ENCODE data around the gene ALPP. TPM values are rescaled to one million over a fixed set of nuclear protein-coding genes. Genes with fewer than 3 reads are reported as not detected.
"Not testable (repeated sequence)": the region's sequence is repeated elsewhere in the genome, so short reads cannot be mapped to it uniquely, and the experiment has no call there.

The ALPP gene
- total RNA-seq, 2 donors from 2014 or later = not detected

GRCh38 chr2:232363064-232363783, 15.3 kb upstream of the ALPP start:
- DNase-seq; H3K36me3 Mint-ChIP-seq (ENCODE audit: insufficient read depth in 2 of 2); H3K27me3 Mint-ChIP-seq (ENCODE audit: low read depth); H3K27ac Mint-ChIP-seq; H3K9me3 Mint-ChIP-seq; ATAC-seq (replicated peaks in 1 of 2): not testable (repeated sequence)
- H3K4me3 Mint-ChIP-seq = peak overlapping the region; percentile 88 to 94
- H3K4me1 Mint-ChIP-seq (ENCODE audit: low read depth) = peaks cover 21% of the 10 kb centered on the region

GRCh38 chr2:232363784-232364615, 14.6 kb upstream of the ALPP start:
- peak; percentile 64 to 67 for ATAC-seq (replicated peaks in 1 of 2)
- Mint-ChIP-seq H3K4me3 (peak overlapping the region; percentile 88 to 94), H3K36me3 (ENCODE audit: insufficient read depth in 2 of 2) (no peaks in the 10 kb centered on the region)

GRCh38 chr2:232364806-232365594, 13.6 kb upstream of the ALPP start:
- H3K9me3 Mint-ChIP-seq; H3K27me3 Mint-ChIP-seq (ENCODE audit: low read depth); DNase-seq; H3K4me3 Mint-ChIP-seq; ATAC-seq (replicated peaks in 1 of 2); H3K36me3 Mint-ChIP-seq (ENCODE audit: insufficient read depth in 2 of 2): not testable (repeated sequence)
- Mint-ChIP-seq H3K4me1 (ENCODE audit: low read depth) (peaks cover 21% of the 10 kb centered on the region), H3K27ac (peak overlapping the region; percentile 24)

More at GRCh38 chr2:232363784-232364615, 14.6 kb upstream of the ALPP start:
- no peaks in the 10 kb centered on the region for H3K9me3 Mint-ChIP-seq
- peak overlapping the region; percentile 77 for H3K27ac Mint-ChIP-seq
- peaks cover 21% of the 10 kb centered on the region for H3K4me1 Mint-ChIP-seq (ENCODE audit: low read depth)
- peak; percentile 29 to 33 for DNase-seq
- H3K27me3 Mint-ChIP-seq (ENCODE audit: low read depth) = no peaks in the 10 kb centered on the region

GRCh38 chr2:232365621-232366321, 12.8 kb upstream of the ALPP start:
- Mint-ChIP-seq H3K4me3 (no peak overlapping the region), H3K9me3 (no peaks in the 10 kb centered on the region), H3K36me3 (ENCODE audit: insufficient read depth in 2 of 2) (no peaks in the 10 kb centered on the region), H3K27me3 (ENCODE audit: low read depth) (no peaks in the 10 kb centered on the region), H3K27ac (no peak overlapping the region), H3K4me1 (ENCODE audit: low read depth) (peaks cover 21% of the 10 kb centered on the region)
- peak; percentile 73 to 74 for ATAC-seq (replicated peaks in 1 of 2)
- DNase-seq = peak in 1 of 2 donors; percentile 21

GRCh38 chr2:232366461-232366860, 12.1 kb upstream of the ALPP start:
- not testable (repeated sequence) for H3K36me3 Mint-ChIP-seq (ENCODE audit: insufficient read depth in 2 of 2); H3K4me3 Mint-ChIP-seq; H3K27me3 Mint-ChIP-seq (ENCODE audit: low read depth); DNase-seq; H3K9me3 Mint-ChIP-seq; H3K27ac Mint-ChIP-seq; ATAC-seq (replicated peaks in 1 of 2)
- H3K4me1 Mint-ChIP-seq (ENCODE audit: low read depth) = peaks cover 21% of the 10 kb centered on the region

GRCh38 chr2:232367016-232367415, 11.5 kb upstream of the ALPP start:
- Mint-ChIP-seq H3K9me3 (no peaks in the 10 kb centered on the region), H3K36me3 (ENCODE audit: insufficient read depth in 2 of 2) (no peaks in the 10 kb centered on the region), H3K4me1 (ENCODE audit: low read depth) (peaks cover 21% of the 10 kb centered on the region), H3K4me3 (no peak overlapping the region), H3K27me3 (ENCODE audit: low read depth) (no peaks in the 10 kb centered on the region), H3K27ac (no peak overlapping the region)
- ATAC-seq (replicated peaks in 1 of 2) (no peak), DNase-seq (no peak)

GRCh38 chr2:232367591-232368233, 10.8 kb upstream of the ALPP start:
- Mint-ChIP-seq H3K27ac (no peak overlapping the region), H3K9me3 (no peaks in the 10 kb centered on the region), H3K4me1 (ENCODE audit: low read depth) (peaks cover 14% of the 10 kb centered on the region), H3K27me3 (ENCODE audit: low read depth) (no peaks in the 10 kb centered on the region), H3K36me3 (ENCODE audit: insufficient read depth in 2 of 2) (no peaks in the 10 kb centered on the region), H3K4me3 (no peak overlapping the region)
- ATAC-seq (replicated peaks in 1 of 2) = no peak
- DNase-seq = no peak

- Mint-ChIP-seq H3K4me1 (ENCODE audit: low read depth) (peaks cover 12% of the 10 kb centered on the region), H3K27me3 (ENCODE audit: low read depth) (no peaks in the 10 kb centered on the region), H3K9me3 (no peaks in the 10 kb centered on the region), H3K4me3 (no peak overlapping the region), H3K27ac (no peak overlapping the region), H3K36me3 (ENCODE audit: insufficient read depth in 2 of 2) (no peaks in the 10 kb centered on the region)
- ATAC-seq (replicated peaks in 1 of 2) = no peak
- DNase-seq = no peak
Observed at GRCh38 chr2:232368311-232368731, 10.2 kb upstream of the ALPP start.

- H3K9me3 Mint-ChIP-seq = no peaks in the 10 kb centered on the region
- H3K27ac Mint-ChIP-seq = no peak overlapping the region
- H3K4me1 Mint-ChIP-seq (ENCODE audit: low read depth) = peaks cover 1% of the 10 kb centered on the region
- no peak overlapping the region for H3K4me3 Mint-ChIP-seq
- H3K36me3 Mint-ChIP-seq (ENCODE audit: insufficient read depth in 2 of 2) = no peaks in the 10 kb centered on the region
- H3K27me3 Mint-ChIP-seq (ENCODE audit: low read depth) = no peaks in the 10 kb centered on the region
- DNase-seq (no peak), ATAC-seq (replicated peaks in 1 of 2) (no peak)
Observed at GRCh38 chr2:232369126-232369951, 9.2 kb upstream of the ALPP start.

- not testable (repeated sequence) for H3K27me3 Mint-ChIP-seq (ENCODE audit: low read depth); H3K4me1 Mint-ChIP-seq (ENCODE audit: low read depth); H3K27ac Mint-ChIP-seq; H3K36me3 Mint-ChIP-seq (ENCODE audit: insufficient read depth in 2 of 2); H3K9me3 Mint-ChIP-seq; H3K4me3 Mint-ChIP-seq; DNase-seq; ATAC-seq (replicated peaks in 1 of 2)
Observed at GRCh38 chr2:232370007-232370406, 8.5 kb upstream of the ALPP start.

- Mint-ChIP-seq H3K27me3 (ENCODE audit: low read depth) (no peaks in the 10 kb centered on the region), H3K36me3 (ENCODE audit: insufficient read depth in 2 of 2) (no peaks in the 10 kb centered on the region), H3K4me1 (ENCODE audit: low read depth) (no peaks in the 10 kb centered on the region), H3K4me3 (no peak overlapping the region), H3K9me3 (no peaks in the 10 kb centered on the region), H3K27ac (no peak overlapping the region)
- ATAC-seq (replicated peaks in 1 of 2) (no peak), DNase-seq (no peak)
Observed at GRCh38 chr2:232372231-232373208, 6.0 kb upstream of the ALPP start.
